ENCODE measurements around the gene FBN2. TPM values are rescaled to one million over a fixed set of nuclear protein-coding genes. Genes with fewer than 3 reads are reported as not detected.

The FBN2 gene
- polyA plus RNA-seq, 1 experiment, result 157 TPM

- Histone ChIP-seq H3K36me3 (ENCODE audit: control insufficient read depth, insufficient read depth, low read length) (peaks cover 6% of the 10 kb centered on the region), H3K27me3 (ENCODE audit: control insufficient read depth, insufficient read depth, low read length) (no peaks in the 10 kb centered on the region), H3K4me3 (ENCODE audit: low read depth, low read length) (no peak overlapping the region)
- ChIA-PET POLR2A (no interaction called here), CTCF (interaction anchor here (0.7 to 2.0 kb wide), 2 partner anchors 13 to 26 kb away, joined by 3 to 10 read pairs; no protein-coding TSS in a partner anchor)
- TF ChIP-seq, protein P1, sequence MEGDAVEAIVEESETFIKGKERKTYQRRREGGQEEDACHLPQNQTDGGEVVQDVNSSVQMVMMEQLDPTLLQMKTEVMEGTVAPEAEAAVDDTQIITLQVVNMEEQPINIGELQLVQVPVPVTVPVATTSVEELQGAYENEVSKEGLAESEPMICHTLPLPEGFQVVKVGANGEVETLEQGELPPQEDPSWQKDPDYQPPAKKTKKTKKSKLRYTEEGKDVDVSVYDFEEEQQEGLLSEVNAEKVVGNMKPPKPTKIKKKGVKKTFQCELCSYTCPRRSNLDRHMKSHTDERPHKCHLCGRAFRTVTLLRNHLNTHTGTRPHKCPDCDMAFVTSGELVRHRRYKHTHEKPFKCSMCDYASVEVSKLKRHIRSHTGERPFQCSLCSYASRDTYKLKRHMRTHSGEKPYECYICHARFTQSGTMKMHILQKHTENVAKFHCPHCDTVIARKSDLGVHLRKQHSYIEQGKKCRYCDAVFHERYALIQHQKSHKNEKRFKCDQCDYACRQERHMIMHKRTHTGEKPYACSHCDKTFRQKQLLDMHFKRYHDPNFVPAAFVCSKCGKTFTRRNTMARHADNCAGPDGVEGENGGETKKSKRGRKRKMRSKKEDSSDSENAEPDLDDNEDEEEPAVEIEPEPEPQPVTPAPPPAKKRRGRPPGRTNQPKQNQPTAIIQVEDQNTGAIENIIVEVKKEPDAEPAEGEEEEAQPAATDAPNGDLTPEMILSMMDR (IDR thresholded peaks at IDR 0.05; ENCODE audit: insufficient read depth, low read depth, low read length), result no peak
- no peak for DNase-seq (ENCODE audit: low read depth)
These were observed 283.3 kb downstream of the FBN2 start for GRCh38 chr5:128254789-128255188.

- Histone ChIP-seq H3K36me3 (ENCODE audit: control insufficient read depth, insufficient read depth, low read length) (peaks cover 2% of the 10 kb centered on the region), H3K4me3 (ENCODE audit: low read depth, low read length) (no peak overlapping the region), H3K27me3 (ENCODE audit: control insufficient read depth, insufficient read depth, low read length) (no peaks in the 10 kb centered on the region)
- DNase-seq (ENCODE audit: low read depth), result no peak
- ChIA-PET POLR2A (no interaction called here), CTCF (interaction anchor here (1.3 to 2.0 kb wide), 2 partner anchors 12 kb away, joined by 3 to 10 read pairs; no protein-coding TSS in a partner anchor)
- TF ChIP-seq, protein P1 (IDR thresholded peaks at IDR 0.05; ENCODE audit: insufficient read depth, low read depth, low read length), result no peak
These were observed 284.2 kb downstream of the FBN2 start for GRCh38 chr5:128253880-128254279.

- Histone ChIP-seq H3K36me3 (ENCODE audit: control insufficient read depth, insufficient read depth, low read length) (no peaks in the 10 kb centered on the region; the same call in 1 of the 2 replicates), H3K27me3 (ENCODE audit: control insufficient read depth, insufficient read depth, low read length) (no peaks in the 10 kb centered on the region), H3K4me3 (ENCODE audit: low read depth, low read length) (no peak overlapping the region)
- ChIA-PET CTCF (interaction anchor here (1.1 to 2.0 kb wide), 3 partner anchors 11 to 39 kb away, joined by 3 to 10 read pairs (median 3); no protein-coding TSS in a partner anchor), POLR2A (no interaction called here)
- no peak for DNase-seq (ENCODE audit: low read depth)
- TF ChIP-seq, protein P1 (IDR thresholded peaks at IDR 0.05; ENCODE audit: insufficient read depth, low read depth, low read length), result no peak
These were observed 284.9 kb downstream of the FBN2 start for GRCh38 chr5:128253161-128253560.

GRCh38 chr5:128252756-128253155 is 285.3 kb downstream of the FBN2 start:
- ChIA-PET CTCF (interaction anchor here (1.1 to 2.0 kb wide), 2 partner anchors 11 to 38 kb away, joined by 3 to 10 read pairs; no protein-coding TSS in a partner anchor), POLR2A (interaction anchor here (0.7 kb wide), 1 partner anchor 217 kb away, joined by 3 read pairs; no protein-coding TSS in a partner anchor)
- TF ChIP-seq, protein P1 (IDR thresholded peaks at IDR 0.05; ENCODE audit: insufficient read depth, low read depth, low read length), result no peak

DNA sequence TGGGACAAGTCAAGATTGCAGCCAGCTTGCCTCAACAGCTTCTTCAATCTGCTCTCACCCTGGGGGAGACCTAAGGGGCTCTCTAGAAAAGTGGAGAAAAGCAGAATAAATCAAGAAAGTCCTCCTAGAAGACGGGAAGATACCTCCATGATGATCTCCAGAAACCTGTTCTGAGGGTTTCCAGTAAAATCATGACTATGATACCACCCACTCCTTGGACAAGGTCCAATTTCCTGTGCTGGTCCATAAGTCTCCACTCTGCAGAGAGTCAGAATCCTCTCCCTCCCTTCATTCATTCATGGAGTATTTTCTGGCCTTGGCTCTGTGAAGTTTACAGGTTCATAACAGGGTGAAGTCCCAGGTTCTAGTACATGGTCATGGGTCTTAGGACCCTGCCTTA is 285.8 kb downstream of the FBN2 start:
- H3K36me3 ChIP-seq (ENCODE audit: control insufficient read depth, insufficient read depth, low read length), result no peaks in the 10 kb centered on the region; the same call in 1 of the 2 replicates
- TF ChIP-seq, protein P1 (IDR thresholded peaks at IDR 0.05; ENCODE audit: insufficient read depth, low read depth, low read length), result no peak
- ChIA-PET CTCF (interaction anchor here (1.1 kb wide), 1 partner anchor 38 kb away, joined by 3 read pairs; no protein-coding TSS in a partner anchor), POLR2A (interaction anchor here (0.7 kb wide), 1 partner anchor 216 kb away, joined by 3 read pairs; no protein-coding TSS in a partner anchor)
- no peaks in the 10 kb centered on the region for H3K27me3 ChIP-seq (ENCODE audit: control insufficient read depth, insufficient read depth, low read length)
- H3K4me3 ChIP-seq (ENCODE audit: low read depth, low read length), result no peak overlapping the region
- DNase-seq (ENCODE audit: low read depth), result no peak

More at GRCh38 chr5:128252756-128253155, 285.3 kb downstream of the FBN2 start:
- no peaks in the 10 kb centered on the region; the same call in 1 of the 2 replicates for H3K36me3 ChIP-seq (ENCODE audit: control insufficient read depth, insufficient read depth, low read length)
- no peak overlapping the region for H3K4me3 ChIP-seq (ENCODE audit: low read depth, low read length)
- no peaks in the 10 kb centered on the region for H3K27me3 ChIP-seq (ENCODE audit: control insufficient read depth, insufficient read depth, low read length)
- DNase-seq (ENCODE audit: low read depth), result no peak
